NCI-H510A treated with DMSO at 0.1 percent for 48 hours (cell line): Measurements from ENCODE around the gene GTF2F2.

Source experiments
- DNase-seq: peaks from one replicate; lab custom pipeline; 2025; lab: John Stamatoyannopoulos, UW

The GTF2F2 gene, protein sequence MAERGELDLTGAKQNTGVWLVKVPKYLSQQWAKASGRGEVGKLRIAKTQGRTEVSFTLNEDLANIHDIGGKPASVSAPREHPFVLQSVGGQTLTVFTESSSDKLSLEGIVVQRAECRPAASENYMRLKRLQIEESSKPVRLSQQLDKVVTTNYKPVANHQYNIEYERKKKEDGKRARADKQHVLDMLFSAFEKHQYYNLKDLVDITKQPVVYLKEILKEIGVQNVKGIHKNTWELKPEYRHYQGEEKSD

DNA sequence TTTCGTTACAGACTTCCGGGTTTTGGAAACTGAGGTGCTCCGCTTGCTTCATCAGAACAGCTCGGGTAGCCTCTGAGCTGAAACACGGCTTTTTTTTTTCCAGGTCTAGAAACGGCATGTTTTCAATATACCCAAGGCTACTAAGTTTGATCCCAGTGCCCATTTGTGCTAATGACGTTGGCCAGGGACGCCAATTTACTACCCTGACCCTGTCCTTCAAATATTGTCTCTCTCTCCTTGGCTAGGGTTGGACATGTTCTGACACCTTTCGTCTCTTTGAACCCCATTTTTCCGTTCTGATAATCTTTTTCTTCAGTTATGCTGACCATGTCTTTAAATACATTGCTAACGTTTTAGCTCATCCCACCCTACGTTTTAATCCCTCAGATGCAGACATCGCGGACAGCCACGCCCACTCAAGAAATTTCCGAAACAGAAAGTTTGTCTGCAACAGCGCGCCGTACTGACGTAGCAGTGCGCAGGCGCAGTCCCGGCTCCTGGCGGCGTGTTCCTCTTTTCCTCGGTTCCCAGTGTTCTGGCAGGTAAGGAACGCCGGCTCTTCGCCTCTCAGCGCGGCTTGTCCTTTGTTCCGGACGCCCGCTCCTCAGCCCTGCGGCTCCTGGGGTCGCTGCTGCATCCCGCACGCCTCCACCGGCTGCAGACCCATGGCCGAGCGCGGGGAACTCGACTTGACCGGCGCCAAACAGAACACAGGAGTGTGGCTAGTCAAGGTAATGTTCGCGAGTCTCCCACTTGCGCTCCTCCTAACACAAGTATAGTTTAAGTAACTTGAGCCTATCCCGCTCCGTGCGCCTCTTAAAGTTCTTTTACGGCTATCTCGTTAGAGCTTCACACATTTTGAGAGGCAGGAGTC is at the start of gene GTF2F2:
GTF2F2 (plus strand) TSS at position 520 of the 874 bp plus-strand sequence; CDS start at position 666, 146 bp downstream.
- DNase-seq: peak; percentile 25

DNA sequence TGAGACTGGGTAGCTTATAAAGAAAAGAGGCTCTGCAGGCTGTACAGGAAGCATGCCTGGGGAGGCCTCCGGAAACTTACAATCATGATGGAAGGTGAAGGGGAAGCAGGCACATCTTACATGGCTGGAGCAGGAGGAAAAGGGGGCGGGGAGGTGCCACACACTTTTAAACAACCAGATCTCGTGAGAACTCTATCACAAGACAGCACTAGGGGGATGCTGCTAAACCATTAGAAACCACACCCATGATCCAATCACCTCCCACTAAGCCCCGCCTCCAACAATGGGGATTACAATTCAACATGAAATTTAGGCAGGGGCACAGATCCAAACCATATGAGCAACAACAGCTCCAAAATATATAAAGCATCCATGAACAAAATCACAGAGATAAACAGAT is 46.5 kb upstream of the GTF2F2 start:
- DNase-seq: no peak

DNA sequence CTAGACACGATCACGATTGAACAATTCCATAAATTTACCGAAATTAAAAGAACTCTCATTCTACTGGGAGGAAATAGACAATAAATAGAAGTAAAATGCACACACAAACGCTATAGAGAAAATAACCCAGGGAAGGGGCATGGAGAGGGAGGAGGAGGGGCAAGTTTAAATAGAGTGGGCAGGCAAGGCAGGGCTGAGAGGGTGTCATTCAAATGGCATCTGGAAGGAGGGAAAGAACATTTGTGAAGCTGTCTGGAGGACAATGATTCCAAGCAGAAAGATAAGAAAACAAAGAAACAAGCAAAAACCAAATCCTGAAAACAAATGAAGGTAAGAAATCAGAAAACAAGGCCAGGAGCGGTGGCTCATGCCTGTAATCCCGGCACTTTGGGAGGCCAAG is 45.6 kb upstream of the GTF2F2 start:
- DNase-seq: no peak

DNA sequence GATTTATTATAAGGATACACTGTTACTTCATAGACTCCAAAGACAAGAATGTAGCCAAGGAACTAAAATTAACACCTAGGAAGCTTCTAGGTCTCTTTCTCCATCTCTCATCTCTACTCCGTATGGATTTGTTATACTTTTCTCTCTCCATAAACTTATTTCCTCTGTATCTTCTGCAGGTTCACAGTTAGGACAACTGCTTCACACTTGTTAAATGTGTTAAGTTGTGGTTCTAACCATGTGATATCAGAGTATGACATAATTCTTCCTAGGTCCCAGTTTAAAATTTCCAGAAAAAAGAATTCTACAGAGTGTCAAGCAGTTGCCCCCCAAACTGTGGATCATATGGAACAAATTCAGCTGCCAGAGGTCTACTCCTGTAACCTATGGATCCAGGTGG is 42.3 kb upstream of the GTF2F2 start:
- DNase-seq: no peak

DNA sequence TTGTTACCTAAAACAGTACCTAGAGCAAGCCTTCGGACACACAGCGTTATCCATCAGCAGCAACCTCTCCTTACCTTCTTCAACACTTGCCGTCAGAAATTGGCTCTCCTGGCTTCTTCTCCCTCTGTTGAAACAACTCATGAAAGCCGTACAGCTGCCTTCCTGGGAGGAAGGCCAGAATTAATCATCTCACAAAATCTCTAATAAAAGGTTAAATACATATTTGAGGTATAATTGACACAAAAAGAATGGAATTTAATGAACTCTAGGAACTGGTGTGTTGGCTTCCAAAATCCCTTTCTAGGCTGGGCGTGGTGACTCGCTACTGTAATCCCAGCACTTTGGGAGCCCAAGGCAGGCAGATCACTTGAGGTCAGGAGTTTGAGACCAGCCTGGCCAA is 37.3 kb upstream of the GTF2F2 start:
- DNase-seq: no peak

DNA sequence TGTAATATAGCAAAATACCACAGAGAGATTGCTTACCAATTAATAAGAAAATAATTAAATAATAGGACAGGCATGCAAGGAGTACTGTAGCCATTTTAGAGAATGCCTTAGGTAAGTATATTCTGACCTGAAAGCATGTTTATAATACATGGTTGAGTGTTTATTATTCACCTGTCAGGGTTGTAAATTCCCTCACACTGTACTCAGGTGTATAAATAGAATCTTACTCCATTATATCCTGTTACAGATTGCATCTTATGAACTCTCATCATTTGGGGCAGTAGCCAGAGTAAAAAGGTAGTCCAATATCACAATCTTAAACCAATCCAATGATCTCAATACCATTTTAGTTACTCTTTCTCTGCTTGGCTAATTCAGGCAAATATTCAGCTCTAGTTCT is 35.8 kb upstream of the GTF2F2 start:
- no peak for DNase-seq

DNA sequence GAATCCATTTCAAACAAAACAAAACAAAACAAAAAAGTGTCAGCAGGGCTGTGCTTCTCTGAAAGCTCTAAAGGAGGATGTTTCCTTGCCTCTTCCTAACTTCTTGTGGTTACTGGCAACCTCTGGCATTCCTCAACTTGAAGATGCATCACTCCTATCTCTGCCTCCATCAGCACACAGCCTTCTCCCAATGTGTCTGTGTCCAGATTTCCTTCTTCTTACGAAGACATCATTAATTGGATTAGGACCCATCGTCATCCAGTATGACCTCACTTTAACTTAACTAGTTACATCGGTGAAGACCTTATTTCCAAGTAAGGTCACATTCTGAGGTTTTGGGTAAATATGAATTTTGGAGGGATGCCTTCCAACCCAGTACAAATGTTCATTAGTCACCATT is 33.8 kb upstream of the GTF2F2 start:
- DNase-seq: no peak

DNA sequence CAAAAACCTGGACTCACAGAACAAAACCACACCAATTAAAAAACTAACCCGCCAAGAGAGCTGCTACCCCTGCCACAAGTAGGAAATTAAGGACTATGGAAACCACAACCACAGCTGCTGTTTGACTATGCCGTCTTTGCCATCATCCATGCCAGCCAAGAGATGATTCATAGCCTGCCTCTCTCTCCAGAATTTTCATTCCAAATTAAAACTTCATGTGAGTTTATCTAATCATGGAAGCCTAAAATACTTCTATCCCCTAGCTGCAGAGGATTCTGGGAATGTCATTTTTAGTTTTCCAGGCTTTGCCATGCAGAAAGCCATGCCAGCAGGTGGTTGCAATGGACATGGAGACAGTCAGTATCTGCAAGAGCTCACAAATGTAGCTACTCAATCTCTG is 27.6 kb upstream of the GTF2F2 start:
- DNase-seq: no peak

DNA sequence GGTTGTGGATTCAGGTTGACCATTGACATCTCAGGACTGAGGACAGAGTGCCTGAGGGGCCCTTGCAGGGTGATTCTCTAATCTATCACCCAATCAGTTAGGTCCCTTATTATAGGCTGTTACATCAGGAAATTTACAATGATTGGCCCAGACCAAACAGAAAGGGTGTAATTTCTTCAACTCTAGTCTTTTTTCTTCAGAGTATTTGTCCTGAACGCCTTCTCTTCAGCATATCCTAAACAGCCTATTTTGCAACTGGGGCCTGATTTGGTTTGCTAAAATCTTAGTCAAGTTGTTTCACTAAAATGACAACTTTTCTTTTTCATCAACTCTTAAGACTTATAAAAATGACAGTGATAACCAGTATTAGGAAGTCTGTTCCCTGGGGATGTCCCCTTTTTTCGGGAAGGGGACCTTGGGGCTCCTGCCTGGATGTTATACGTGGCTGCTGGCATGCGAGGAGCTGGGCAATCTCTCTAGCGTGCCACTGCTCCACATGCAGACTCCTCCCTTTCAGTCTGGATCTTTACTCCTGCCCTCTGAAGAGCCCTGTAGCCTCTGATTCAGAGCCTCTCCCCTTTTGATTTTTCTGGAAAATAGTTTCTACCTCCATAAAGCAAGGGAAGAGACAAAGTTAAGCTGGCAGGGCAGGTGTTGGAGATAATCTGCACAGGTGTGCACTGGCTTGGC is 19.6 kb upstream of the GTF2F2 start:
- DNase-seq: no peak

DNA sequence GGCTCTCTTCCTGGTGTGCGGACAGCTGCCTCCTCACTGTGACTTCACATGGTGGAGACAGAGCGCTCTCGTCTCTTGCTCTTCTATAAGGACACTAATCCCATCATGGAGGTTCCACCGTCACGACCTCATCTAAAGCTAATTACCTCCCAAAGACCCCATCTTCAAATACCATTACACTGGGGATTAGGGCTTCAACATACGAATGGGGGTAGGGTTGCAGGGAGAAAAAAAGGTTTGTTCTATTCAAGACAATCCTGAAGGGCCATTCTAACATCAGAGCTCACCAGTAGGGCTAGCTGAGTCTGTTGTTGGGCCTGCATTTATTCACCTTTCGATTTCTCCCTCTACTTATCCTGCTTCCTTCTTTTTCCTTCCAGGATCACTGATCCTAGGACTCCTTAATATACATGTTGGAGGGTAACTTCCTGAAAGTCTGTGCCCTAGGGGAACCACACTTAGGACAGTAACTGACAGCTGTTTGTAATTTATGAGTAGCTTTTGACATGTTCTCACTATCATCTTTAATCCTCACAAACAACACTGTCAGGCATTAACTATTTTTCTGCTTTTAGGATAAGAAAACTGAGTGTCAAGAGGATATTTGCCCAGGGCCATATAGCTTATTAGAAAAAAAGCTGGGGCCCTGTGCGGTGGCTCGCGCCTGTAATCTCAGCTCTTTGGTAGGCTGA is 18.8 kb upstream of the GTF2F2 start:
- no peak for DNase-seq

DNA sequence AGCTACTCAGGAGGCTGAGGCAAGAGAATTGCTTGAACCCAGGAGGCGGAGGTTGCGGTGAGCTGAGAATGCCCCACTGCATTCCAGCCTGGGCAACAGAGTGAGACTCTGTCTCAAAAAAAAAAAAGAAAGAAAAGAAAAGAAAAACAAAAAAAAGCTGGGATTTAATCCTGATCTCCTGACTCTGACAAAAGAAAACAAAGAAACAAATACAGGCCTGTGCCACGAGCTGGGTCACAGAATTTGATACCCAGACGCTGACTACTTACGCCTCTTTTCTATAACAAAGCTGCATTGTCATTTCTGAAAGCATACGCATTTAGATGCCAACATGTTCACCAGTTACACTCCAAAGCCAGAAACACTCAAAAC is 18.2 kb upstream of the GTF2F2 start:
- DNase-seq: no peak

DNA sequence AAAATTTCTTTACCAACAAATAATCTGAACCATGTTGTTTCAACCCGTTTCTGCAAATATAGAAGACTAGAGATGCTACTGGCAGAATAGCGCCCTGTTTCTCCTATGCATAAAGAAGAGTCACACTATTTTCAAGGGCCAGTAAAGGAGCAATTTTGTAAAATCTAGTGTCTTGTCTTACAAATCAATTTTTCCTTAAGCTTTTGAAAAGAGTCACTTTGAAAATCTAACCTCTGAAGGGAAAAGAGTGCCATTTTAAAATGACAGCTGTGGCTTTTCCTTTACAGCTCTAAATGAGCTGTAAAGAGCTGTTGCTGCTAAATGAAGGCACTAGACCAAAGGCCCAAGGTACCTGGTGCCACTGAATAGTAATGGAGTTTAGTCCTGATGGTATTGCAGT is 16.9 kb upstream of the GTF2F2 start:
- DNase-seq: no peak

DNA sequence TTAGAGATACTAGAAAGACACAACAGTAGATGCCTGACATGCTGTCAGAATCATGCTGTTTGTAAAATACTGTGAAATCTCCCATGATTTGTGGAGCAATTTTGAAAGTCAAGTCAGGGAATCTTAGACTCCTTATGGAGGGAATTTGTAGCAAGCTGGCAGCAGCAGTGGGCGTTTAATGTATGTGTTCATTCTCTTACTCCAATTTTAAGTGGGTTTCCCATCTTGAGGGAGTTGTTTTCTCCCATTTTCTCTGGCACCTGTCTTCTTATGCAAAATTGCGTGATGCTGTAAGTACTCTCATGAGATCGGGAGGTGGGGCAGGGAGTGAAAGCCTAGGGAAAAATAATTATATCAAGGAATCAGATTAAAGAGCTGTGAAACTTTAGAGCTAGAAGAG is 16.0 kb upstream of the GTF2F2 start:
- DNase-seq: no peak

DNA sequence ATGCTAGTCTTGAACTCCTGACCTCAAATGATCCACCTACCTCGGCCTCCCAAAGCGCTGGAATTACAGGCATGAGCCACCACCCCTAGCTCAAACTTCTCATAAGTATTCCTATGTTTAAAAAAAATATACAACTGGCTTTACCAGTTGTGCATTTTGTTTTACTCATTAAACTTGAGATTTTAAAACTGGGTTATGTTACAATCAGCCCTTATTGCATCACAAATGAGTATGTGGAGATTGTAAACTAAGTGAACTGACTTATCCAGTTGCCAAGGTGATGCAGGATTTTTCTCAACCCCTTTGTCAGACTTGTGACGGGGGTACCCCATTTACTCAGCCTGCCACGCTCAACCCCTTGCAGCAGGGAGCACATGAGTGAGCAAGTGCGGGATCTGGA is 14.4 kb upstream of the GTF2F2 start:
- DNase-seq: no peak

DNA sequence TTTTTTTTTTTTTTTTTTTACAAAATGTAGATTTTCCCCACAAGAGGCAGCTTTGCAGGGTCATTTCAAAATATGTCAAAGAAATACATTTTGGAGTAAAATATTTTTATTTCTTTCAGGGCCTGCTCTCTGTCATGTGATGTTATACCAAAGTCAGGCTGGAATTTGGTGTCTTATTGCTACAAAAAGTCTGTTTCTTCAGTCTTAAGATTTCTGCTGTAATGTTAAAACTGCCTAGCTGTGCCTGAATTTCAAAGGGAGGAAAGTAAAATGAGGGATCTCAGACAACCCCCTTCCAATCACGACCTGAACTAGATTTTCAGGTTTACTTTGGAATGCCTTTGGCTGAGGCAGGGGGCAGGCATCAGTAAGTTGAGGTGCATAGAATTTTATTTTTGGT is 12.8 kb upstream of the GTF2F2 start:
- DNase-seq: no peak

DNA sequence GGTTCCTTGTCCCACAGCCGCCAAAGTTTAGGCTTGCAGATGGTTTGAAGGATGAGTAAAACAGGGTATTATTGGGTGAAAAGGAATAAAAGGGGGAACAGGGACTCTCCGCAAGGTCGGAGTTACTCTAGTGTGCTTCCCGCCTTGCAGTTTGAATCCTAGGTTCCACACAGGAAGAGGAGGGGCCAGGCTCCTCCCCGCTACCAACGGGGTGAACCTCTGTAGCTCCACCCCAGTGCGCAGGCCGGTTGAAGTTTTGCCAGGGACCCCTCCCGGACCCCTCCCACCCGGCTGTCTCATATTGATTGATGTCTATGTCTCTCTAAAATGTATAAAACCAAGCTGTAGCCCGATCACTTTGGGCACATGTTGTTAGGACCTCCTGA is 11.6 kb upstream of the GTF2F2 start:
- DNase-seq: no peak

DNA sequence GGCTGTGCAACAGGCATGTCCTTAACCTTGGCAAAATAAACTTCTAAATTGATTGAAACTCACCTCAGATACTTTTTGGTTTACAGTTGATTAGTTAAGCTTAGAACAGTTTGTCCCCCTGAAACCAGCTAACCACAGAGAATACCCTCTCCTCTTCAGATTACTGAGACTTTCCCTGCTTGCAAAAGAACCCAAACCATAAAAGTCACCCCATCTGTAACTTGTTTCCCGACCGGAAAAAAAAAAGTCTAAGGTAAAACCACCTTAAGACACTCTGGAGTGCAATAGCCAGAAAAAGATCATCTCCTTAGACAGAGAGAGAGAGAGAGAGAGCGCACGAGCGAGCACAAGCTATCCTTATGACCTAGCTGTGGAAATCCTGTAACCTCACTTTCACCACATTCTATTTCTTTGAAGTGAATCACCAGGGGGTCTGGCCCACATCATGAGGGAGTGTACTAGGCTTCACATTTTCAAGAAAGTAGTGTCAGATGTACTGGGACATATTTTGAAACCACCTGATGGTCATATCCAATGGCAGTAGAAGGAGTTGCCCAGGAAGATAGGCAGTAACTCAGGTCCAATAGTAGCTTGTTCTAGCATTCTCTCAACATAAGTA is 11.1 kb upstream of the GTF2F2 start:
- no peak for DNase-seq

DNA sequence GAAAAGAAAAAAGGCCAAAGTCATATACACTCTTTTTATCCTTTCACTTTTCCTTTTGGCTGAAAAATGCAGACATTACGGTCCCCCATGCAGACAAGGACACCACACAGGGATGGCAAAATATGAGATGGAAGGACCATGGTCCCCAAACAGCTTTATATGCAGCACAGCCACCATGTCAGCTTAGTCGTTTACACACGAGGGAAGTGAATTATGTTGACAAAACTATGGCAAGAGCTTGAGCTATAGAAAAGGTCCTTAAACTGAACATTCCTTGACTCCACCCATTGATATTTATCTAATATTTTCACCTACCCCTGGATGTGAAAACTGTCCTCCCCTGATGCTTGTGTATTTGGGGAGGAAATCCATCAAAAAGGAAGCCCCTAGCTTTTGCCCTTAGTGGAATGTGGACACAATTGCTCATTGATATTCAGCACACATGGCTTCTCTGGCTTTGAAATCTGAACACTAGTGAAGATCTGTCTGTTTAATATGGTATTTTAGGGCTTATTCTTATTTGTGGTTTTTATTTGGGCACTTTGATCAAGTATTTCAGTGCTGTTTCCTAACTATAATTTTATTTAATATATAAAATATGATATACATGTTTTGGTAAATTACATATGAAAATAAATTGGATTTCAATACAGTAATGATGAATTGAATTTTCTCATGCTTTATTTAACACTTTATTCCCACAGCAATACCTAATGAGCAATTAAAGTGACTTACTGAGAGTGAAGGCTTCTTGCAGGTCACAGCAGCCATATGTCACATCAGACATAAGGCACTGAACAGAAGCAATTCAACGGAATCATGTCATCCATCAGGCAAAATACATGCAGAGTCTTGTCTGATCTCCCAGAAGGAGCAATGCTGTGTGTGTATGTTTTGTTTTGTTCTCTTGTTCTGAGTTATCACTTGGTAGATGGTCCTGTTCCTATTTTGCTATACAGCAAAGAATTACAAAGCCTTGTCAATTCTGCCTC is 6.8 kb upstream of the GTF2F2 start:
- DNase-seq: no peak

DNA sequence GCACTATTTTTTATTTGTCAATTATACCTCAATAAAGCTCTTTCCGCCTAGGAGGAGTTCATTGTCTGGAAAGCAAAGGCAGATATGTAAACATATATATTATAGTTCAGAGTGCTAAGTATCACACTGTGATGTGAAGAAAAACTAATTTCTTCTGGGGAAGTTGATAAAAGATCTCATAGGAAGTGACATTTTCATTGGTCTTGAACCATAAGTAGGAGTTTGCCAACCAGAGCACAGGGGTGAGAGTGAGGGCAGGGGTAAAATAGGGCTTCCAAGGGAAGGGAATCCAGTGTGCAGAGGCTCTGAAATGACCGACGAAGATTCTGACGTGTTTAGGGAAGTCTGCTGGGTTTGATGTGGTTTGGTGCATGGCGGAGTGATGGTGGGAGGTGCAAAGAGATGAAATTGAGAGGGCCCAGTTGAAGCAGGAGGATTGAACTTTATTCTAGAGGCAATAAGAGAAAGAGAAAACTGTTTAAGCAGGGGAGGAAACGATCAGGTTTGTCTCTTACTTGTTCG is 780 bp upstream of the GTF2F2 start:
- DNase-seq: peak; percentile 2

DNA sequence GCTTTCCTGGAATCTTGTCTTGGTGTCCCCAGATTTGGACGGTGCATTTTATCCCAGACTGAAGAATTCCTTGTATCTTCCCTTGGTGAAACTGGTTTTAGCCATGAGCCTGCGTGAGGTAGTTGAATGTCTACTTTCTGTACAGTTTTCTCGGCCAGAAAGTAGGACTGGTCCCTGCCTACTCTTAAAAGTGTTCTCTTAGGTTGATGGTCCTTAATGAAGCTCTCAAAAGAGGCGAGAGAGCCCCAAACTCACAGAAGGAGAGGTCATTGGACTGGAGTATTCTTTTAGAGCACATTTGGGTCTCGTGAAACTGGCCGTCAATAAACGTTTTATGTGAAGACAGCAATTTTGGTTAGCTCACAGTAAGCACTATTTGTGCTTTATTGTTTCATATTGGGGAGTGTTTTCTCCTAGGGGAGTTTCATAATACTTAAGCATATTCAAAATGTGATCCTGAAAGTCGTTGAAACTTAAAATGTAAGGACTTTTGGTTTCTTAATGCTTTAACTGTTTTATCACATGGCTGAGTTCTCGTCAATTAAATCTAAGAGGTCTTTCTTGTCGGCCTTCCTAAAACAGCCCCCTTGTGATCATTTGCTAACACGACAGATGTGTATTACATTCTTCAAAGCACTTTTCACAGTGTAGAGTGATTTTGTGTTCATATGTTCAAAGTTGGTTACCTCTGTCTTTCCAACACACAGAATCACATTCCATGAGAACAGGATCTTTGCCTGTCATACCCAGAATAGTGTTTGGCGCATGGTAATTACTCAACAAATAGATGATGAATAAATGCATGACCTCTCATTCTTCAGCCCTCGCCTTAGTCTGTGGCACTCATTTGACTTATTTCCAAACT is 889 bp downstream of the GTF2F2 start:
- DNase-seq: no peak
